ENCODE results near the gene CNTN3.

The CNTN3 gene

DNA sequence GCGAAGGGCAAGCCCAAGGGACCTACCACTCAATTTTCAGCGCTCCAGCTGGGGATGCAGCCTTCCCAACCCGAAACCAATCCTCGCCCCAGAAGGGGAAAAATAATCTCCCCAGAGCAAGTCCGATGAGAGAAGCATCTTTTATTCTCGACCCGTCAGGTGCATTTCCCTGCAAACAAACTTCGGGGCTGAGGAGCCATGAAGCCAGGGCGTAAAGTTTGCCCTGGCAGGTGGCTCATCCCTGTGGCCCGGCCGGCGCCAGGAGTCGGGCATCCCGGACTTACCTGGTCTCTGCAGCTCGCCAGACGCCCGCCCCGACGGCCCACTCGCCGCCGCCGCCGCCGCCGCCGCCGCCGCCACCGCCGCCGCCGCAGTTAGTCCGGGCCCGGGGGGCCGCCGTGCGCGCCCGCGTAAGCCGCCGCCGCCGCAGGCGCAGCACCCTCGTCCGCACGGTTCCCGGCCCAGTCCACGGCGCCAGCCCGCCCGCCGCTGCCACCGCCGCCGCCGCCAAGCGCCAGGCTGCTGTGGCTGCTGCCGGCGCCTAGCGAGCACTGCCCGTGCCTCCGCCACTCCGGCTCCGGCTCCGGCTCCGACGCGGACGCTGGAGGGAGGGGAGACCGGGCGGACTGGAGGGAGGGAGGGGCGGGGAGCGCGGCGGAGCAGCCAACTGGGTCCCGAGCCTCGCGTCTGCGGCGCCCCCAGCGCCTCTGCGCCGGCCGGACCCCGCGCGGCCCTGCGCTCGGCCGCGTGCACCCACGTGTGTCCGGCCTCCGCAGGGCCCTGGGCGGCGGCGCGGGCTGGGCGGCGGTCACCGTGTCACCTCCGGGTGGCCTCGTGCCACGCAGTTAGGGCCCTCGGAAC, at the start of gene CNTN3:
TSS of gene CNTN3 (minus strand) at position 553 of the 861 bp plus-strand sequence. CDS start 93,547 bp downstream, outside the sequence.
- DNase-seq (ENCODE audit: low read depth in 1 of 2, low spot score in 1 of 2) = no peak

- DNase-seq (ENCODE audit: low read depth in 1 of 2, low spot score in 1 of 2) = no peak
These were observed 48.7 kb upstream of the CNTN3 start for GRCh38 chr3:74663178-74663577.

DNA sequence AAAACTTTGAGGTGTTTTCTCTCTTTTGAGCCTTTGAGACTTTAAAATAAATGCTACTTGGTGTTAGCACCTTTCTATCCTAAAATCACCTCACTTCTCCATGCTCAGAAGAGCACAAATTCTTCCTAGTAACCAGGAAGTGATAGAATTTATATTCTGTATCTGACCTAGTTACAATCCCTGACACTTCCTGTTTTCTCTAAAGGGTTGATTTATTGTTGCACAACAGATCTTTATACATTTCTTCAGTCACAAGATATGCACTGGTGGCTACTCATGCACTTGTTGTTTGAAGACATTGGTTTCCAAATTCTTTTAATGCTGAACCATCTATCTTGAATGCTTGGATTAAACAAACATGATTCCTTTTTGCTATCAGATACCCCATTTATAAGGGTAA, 47.2 kb upstream of the CNTN3 start:
- DNase-seq (ENCODE audit: low read depth in 1 of 2, low spot score in 1 of 2) = no peak

- DNase-seq (ENCODE audit: low read depth in 1 of 2, low spot score in 1 of 2) = no peak
These were observed 37.4 kb upstream of the CNTN3 start for GRCh38 chr3:74651885-74652284.

DNA sequence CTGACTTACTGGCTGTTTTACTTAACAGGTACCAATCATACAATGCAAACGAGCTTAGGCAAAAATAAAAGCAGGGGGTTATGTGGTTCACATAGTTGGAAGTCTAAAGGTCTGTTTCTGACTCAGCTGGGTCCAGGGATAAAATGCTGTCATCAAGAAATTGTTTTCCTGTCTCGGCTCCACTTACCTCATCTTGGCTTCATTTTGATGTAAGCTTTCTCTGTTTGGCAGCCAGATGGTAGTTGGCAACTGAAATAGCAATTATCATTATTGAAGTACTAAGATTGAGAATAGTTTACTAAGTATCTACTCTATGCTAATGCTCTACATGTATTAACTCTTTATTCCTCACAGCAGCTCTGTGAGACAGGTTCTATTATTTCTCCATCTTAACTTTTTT, 36.8 kb upstream of the CNTN3 start:
- no peak for DNase-seq (ENCODE audit: low read depth in 1 of 2, low spot score in 1 of 2)

- no peak for DNase-seq (ENCODE audit: low read depth in 1 of 2, low spot score in 1 of 2)
These were observed 33.6 kb upstream of the CNTN3 start for GRCh38 chr3:74648107-74648506.

DNA sequence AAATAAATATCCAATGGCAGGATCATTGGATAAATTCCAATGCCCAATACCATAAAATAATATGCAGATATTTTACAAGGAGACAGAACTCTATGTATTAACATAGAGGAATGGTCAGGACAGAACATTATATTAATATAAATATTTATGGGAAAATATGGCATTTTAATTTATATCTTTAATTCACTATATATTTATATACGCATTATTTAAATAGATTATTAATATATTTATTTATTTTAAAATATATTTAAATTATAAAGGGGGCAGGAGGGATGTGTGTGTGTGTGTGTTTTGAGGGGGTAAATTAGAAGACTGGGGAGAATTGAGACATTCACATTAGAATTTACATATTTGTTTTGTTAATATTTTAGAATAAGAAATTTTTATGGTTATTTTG, 31.6 kb upstream of the CNTN3 start:
- DNase-seq (ENCODE audit: low read depth in 1 of 2, low spot score in 1 of 2) = no peak

GRCh38 chr3:74643636-74644035, 29.2 kb upstream of the CNTN3 start:
- no peak for DNase-seq (ENCODE audit: low read depth in 1 of 2, low spot score in 1 of 2)

DNA sequence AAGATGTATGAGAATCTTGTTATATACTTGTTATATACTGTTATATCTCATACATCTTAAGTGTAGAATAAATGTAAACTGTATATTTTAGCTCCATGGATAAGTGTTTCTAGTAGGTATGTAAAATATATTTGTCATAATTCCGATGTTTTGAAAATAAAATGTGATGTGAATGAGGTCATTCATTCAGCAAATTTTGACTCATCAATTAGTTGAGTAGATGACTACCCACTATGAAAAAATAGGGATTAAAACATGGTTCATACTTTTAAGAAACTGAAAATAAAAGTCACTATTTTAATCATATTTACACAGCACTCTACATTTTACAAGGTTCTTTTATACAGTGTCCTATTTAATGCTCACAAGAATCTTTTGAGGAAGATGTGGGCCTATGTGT, 28.4 kb upstream of the CNTN3 start:
- DNase-seq (ENCODE audit: low read depth in 1 of 2, low spot score in 1 of 2) = no peak

DNA sequence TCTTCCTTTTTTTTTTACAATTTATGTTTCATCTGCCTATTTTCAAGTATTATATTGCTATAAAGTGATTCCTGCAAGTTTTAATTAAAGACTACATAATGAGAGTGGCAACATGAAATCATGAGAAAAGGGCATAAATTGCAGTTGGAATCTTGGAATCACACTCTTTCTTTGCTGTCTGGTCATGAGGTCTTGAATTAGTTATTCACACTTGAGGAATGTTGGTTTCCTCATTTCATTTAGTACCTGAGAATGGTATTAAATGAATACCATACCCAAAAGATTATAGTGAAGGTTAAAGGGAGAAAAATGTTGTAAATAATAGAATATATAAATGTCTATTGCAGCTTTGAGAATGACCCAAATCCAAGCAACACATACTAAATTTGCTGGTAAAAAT, 25.8 kb upstream of the CNTN3 start:
- no peak for DNase-seq (ENCODE audit: low read depth in 1 of 2, low spot score in 1 of 2)

DNA sequence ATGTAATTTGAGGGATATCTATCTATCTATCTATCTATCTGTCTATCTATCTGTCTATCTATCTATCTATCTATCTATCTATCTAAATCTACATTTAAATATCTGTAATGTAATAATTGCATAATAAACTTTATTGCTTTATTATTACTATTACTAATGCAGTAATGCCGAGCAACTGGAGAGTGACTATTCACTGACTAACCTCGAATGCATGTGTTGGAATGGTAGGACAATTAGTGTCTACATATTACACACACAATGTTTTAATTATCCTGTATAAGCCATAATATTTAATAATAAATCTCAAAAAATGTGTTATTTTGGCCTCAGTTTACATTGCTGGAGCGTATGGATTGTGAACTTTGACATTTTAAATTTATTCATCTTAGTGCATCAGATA, 25.2 kb upstream of the CNTN3 start:
- DNase-seq (ENCODE audit: low read depth in 1 of 2, low spot score in 1 of 2) = no peak

GRCh38 chr3:74636981-74637380, 22.5 kb upstream of the CNTN3 start:
- no peak for DNase-seq (ENCODE audit: low read depth in 1 of 2, low spot score in 1 of 2)

DNA sequence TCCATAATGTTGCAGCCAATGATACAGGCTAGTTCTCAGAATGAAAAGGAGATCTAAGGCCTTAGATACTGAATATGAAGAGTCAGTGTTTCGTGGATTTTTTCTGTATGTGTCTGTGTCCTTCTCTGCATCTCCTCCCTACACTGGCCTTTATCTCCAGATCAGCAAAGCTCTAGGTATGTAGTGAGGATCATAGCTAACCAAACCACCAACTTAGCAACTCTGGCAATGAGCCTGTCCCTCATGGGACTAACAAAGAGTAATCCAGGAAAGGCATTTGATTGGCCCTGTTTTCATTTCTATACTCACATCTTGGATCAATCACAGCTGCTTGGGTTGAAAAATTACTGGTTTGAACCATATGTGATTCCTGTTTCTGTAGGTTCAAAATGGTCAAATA, 18.6 kb upstream of the CNTN3 start:
- no peak for DNase-seq (ENCODE audit: low read depth in 1 of 2, low spot score in 1 of 2)

DNA sequence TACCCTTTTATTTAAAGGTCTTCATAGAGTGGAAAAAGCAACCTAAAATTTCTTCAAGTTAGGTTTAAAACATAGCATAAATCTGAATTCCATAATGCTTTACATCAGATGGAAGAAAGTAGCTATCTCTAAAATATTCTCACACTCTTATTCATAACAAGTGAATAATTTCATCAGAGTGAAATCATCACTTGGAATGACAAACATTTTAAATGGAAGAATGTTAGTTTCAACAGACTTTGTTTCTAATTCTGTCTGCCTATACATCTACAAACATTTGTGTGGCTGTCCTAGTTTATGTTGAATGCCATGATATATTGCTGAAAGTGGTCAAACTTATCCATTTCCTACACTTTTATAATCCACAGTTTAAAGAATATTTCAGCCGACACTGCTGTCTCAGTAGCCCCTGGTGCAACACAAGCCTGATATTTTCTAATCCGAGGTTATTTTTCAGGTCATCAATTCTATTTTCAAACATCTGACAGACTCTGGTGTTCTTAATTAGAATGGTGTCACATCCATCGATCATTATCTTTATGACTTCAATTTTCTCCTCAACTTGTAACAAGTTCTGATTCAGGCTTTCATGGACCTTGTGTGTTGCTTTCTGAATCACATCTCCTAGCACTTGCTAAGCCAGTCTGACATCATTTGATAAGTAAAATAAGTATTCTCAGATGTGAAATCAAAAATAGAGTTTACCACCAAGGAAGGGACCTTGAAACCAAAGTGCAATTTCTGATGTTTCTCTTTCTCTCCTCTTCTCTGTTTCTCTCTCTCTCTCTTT, 17.1 kb upstream of the CNTN3 start:
- no peak for DNase-seq (ENCODE audit: low read depth in 1 of 2, low spot score in 1 of 2)

GRCh38 chr3:74630602-74631001, 16.1 kb upstream of the CNTN3 start:
- no peak for DNase-seq (ENCODE audit: low read depth in 1 of 2, low spot score in 1 of 2)

GRCh38 chr3:74626011-74626410, 11.6 kb upstream of the CNTN3 start:
- DNase-seq (ENCODE audit: low read depth in 1 of 2, low spot score in 1 of 2) = no peak

DNA sequence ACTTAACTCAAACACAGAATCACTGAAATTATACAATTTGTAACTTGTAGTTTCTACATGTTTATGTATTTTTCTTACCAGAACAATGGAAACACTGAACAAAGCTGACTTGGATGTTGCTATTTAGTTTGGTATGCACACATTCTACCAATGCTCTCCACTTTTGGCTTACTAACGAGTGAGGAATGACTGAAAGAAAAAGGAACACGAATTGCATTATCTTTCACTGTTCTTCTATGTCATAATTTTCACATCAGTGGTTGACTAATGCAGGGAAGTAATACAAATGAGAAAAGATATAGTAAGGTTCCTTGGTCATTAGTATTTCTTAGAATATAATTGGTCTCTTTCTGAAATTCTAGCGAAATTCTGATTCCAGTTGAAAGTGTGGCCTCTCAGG, 9.8 kb upstream of the CNTN3 start:
- DNase-seq (ENCODE audit: low read depth in 1 of 2, low spot score in 1 of 2) = no peak

- no peak for DNase-seq (ENCODE audit: low read depth in 1 of 2, low spot score in 1 of 2)
These were observed 8.9 kb upstream of the CNTN3 start for GRCh38 chr3:74623261-74623836.

- DNase-seq (ENCODE audit: low read depth in 1 of 2, low spot score in 1 of 2) = no peak
These were observed 7.1 kb upstream of the CNTN3 start for GRCh38 chr3:74621581-74621980.

DNA sequence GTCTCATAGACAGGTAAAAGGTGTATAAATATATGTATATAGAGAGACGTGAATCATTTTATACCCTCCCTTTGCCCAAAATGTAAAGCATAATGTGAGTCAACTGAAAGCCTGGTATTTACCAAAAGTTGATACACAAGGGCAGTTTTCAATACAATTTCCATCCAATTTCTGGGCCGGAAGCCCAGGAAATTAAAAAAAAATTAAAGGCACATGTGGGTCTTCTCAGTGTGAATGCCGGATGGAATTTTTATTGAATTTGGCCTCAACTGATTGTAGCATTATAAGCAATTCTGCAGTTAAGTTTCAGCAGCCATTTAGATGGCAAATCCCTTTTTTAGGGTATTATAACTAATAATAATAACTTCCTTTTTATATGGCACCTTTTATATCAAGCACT, 3.3 kb upstream of the CNTN3 start:
- no peak for DNase-seq (ENCODE audit: low read depth in 1 of 2, low spot score in 1 of 2)

DNA sequence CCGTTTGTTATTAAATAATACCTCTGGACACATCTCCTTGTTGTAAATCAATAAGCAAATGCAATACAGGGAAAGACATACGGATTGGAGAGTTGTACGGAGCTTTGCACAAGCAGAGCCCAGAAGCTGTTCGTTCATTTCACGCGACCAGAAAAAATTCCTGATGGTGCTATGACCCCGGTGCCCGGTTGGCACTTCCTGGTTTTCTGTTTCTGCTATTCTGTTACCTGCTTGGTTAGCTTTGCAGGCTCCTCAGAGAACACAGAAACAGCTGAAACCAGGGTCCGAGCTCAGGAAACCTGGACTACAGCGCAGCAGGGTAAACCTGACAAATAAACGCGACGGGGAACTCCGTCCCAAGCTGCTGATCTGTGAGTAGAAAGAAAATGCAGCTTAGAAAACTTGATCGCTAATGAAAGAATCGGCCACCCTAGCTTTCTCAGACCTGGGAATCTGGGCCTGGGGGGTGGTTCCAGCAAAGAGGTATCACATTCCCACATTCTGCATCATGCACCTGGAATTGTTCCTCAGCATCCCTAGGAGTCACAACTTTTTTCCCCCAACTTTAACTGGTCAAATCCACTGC, 845 bp downstream of the CNTN3 start:
- DNase-seq (ENCODE audit: low read depth in 1 of 2, low spot score in 1 of 2) = no peak

DNA sequence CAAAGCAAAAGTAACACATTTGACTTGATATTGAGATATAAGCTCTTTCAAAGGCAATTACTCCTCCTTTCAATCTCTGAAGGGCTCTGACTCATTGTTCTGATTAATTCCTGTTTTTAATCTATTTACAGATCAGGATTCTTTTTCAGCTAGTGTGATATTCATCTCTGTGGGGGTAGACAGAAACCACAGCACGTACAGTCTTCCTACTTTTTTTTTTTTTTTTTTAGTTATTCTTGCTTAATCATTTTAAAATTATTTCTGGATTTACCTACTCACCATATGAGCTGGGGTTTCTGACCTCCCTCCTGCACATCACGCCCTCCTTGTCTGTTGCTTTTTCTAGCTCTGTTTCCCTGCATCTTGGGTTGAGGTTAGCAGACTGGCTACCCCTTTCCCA, 1.4 kb downstream of the CNTN3 start:
- no peak for DNase-seq (ENCODE audit: low read depth in 1 of 2, low spot score in 1 of 2)
